ENCODE data around the gene EPN2.

GRCh38 chr17:19310151-19310550 lies 73.0 kb downstream of the EPN2 start:
- no peak for TF ChIP-seq CTCF (conservative IDR thresholded peaks at IDR 0.05)
- no peak for TF ChIP-seq EZH2 (IDR thresholded peaks at IDR 0.05; ENCODE audit: low read depth)

Data from PC-9 (cell line).